GM12878 (cell line): Measurements from ENCODE around the gene CCDC107. TPM values are rescaled to one million over a fixed set of nuclear protein-coding genes. Genes with fewer than 3 reads are reported as not detected.

Source experiments
- ATAC-seq: fragments of 200-7000 bp; cut with Tn5 transposase; 3 replicates; pipeline ENCODE4 v1.9.1; 2020; ENCODE audit warnings: mild to moderate bottlenecking, moderate library complexity
- BruUV-seq: library from RNA; stranded (reverse); fragments of 400-500 nt; replicated peaks from 2 replicates; lab custom pipeline; 2021; lab: Mats Ljungman, UMichigan
- CTCF ChIA-PET: fragments of 300-600 bp; sonication (Branson Sonifier 250); formaldehyde crosslinking; extraction: SDS; loops from one replicate; lab custom pipeline; 2021; ENCODE audit warnings: inconsistent platforms; lab: Yijun Ruan, JAX
- POLR2A ChIA-PET: fragments of 350-600 bp; formaldehyde crosslinking; extraction: SDS; loops from one replicate; lab custom pipeline; 2021; ENCODE audit warnings: inconsistent platforms; lab: Charles Lee
- RAD21 ChIA-PET: fragments of 300-600 bp; sonication (Branson Sonifier 250); formaldehyde crosslinking; loops from one replicate; lab custom pipeline; 2023; ENCODE audit warnings: antibody characterized with exemption; ENCODE audit not compliant: unreplicated experiment; lab: Charles Lee
- SMC1A ChIA-PET: fragments of 300-600 bp; sonication (Branson Sonifier 250); formaldehyde crosslinking; loops from one replicate; lab custom pipeline; 2023; ENCODE audit not compliant: unreplicated experiment, uncharacterized antibody; lab: Charles Lee
- DNase-seq: peaks from one replicate; pipeline ENCODE4 v3.0.0-alpha.2; 2011; ENCODE audit warnings: low read depth, low spot score
- FAIRE-seq: peaks from 3 replicates; lab custom pipeline; 2011; peaks lifted over from hg19 to GRCh38; lab: Jason Lieb, UNC
- H2AFZ ChIP-seq: 2 replicates; pipeline ENCODE4 v1.6.0; 2011; ENCODE audit warnings: low read depth, low read length, control low read depth; ENCODE audit not compliant: control insufficient read depth
- H3K27ac ChIP-seq: 2 replicates; pipeline ENCODE4 v1.5.1; 2011; ENCODE audit warnings: control low read depth; ENCODE audit not compliant: control insufficient read depth, insufficient read depth
- H3K27me3 ChIP-seq, 2 experiments: replicated peaks in 1 of 2; 2 replicates each; pipeline versions ENCODE4 v1.6.0 to v1.6.1; 2011; ENCODE audit warnings: low read length in 1 of 2; ENCODE audit not compliant: control insufficient read depth in 2 of 2, insufficient read depth in 2 of 2
- H3K36me3 ChIP-seq, 2 experiments: 2 replicates each; pipeline ENCODE4 v1.5.1; 2011; ENCODE audit warnings: low read length in 1 of 2; ENCODE audit not compliant: control insufficient read depth in 2 of 2, insufficient read depth in 2 of 2
- H3K4me1 ChIP-seq: 2 replicates; pipeline ENCODE4 v1.6.1; 2011; ENCODE audit warnings: mild to moderate bottlenecking, low read length, moderate library complexity, mixed read lengths; ENCODE audit not compliant: control insufficient read depth, insufficient read depth
- H3K4me2 ChIP-seq: 2 replicates; pipeline ENCODE4 v1.6.0; 2011; ENCODE audit warnings: control low read depth; ENCODE audit not compliant: control insufficient read depth, insufficient read depth
- H3K4me3 ChIP-seq: fragments of 200-600 bp; sonication (generic); 2 replicates; pipeline ENCODE4 v1.5.1; 2016
- H3K79me2 ChIP-seq: 2 replicates; pipeline ENCODE4 v1.6.0; 2011; ENCODE audit warnings: low read length; ENCODE audit not compliant: control insufficient read depth, insufficient read depth
- H3K9ac ChIP-seq: 2 replicates; pipeline ENCODE4 v1.8.0; 2011; ENCODE audit warnings: low read length, control low read depth, mixed read lengths; ENCODE audit not compliant: control insufficient read depth, insufficient read depth
- H3K9me3 ChIP-seq: replicated peaks from 3 replicates; pipeline ENCODE4 v1.5.1; 2011; ENCODE audit warnings: mild to moderate bottlenecking, low read length; ENCODE audit not compliant: control insufficient read depth, insufficient read depth
- H4K20me1 ChIP-seq: 2 replicates; pipeline ENCODE4 v1.6.0; 2011; ENCODE audit not compliant: control insufficient read depth, insufficient read depth
- BHLHE40 ChIP-seq, 2 experiments: fragments of 450-650 bp in 1 of 2; IDR thresholded peaks; 2 replicates each; pipeline ENCODE4 v1.6.1; 2011 to 2017; ENCODE audit warnings: low read depth in 2 of 2, borderline replicate concordance in 1 of 2, improper control_type of control experiment in 1 of 2, low read length in 1 of 2, mild to moderate bottlenecking in 1 of 2
- ZNF622 ChIP-seq: fragments of 450-650 bp; IDR thresholded peaks from 2 replicates; pipeline ENCODE4 v1.6.1; 2017; ENCODE audit warnings: mild to moderate bottlenecking, inconsistent platforms
- WGBS: methylation state at CpG from one replicate; pipeline ENCODE4 v1.1.6; 2016; ENCODE audit warnings: low lambda C conversion rate; ENCODE audit not compliant: insufficient replicate concordance, insufficient coverage; ENCODE audit errors: missing lambda C conversion rate; 5-methylcytosine and 5-hydroxymethylcytosine counted together
- in situ Hi-C: fragments of 300-500 bp; cut with MboI; formaldehyde crosslinking; loops from 9 replicates; pipeline ENCODE4 v1.14.3; 2018; ENCODE audit warnings: mixed read lengths
- intact Hi-C: fragments of 100-400 bp; cut with micrococcal nuclease; formaldehyde crosslinking; loops from one replicate; pipeline ENCODE4 v1.14.2; 2022; ENCODE audit not compliant: unreplicated experiment
- polyA plus RNA-seq, 11 experiments: library from polyadenylated mRNA; depleted of rRNA in 4 of 11; unstranded in 6 of 11; stranded (reverse) in 5 of 11; fragments of >200 nt; fragmentation: Nextera tagmentation in 4 of 11; fragmentation: Illumina TruSeq in 1 of 11; extraction: Ambion mirVana in 4 of 11; extraction: Trizol in 1 of 11; gene quantifications; 1 replicate in 1 of 11; 2 replicates in 10 of 11; pipeline versions ENCODE4 v1.2.1 to v1.2.3, GENCODE V29; 2011 to 2016; ENCODE audit warnings: inconsistent platforms in 2 of 11, missing spikeins in 2 of 11, low read depth in 1 of 11
- total RNA-seq, 4 experiments: library from RNA; depleted of rRNA in 3 of 4; stranded (reverse); fragments of >200 nt in 3 of 4; fragmentation: Illumina TruSeq in 1 of 4; extraction: Trizol in 1 of 4; gene quantifications; 2 replicates each; pipeline versions ENCODE4 v1.2.1 to v1.2.3, GENCODE V29; 2013 to 2021

Gene CCDC107
- total and polyA plus RNA-seq, 10 of the 15 experiments (the other 5 are each of a cell fraction or from before 2014, with no cell fraction given) = 0.19 to 18.3 (median 10.6) TPM

DNA sequence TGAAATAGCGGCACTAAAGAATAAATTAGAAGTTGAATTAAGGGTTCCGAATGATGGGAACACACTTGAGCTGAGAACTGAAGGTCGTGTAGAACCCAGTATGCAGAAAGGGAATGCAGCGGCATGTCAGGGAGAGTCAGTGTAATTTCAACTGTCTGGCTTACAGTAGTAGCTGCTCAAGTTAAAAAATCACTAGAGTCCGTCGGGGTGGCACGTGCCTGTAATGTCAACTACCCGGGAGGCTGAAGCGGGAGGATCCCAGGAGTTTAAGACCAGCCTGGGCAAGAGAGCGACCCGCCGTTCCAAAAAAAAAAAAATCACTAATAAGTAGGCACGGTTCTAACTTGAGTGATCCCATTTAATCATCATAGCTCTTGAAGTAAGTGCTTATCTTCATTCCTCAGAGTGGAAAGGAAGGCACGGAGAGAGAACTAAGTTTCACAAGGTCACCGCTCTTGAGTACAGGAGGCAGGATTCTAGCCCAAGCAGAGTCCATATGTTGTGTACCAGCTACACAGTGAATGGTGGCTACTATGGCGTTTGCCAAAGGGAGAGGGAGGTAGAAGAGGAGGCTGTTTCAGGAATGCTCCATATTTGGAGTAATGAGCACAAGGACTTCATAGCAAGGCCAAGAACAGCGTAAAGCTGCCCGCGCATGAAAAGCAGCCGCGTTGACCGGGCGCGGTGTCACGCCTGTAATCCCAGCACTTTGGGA lies 1.1 kb upstream of the CCDC107 start:
- no peak for ATAC-seq
- 0 out of 2 replicates have a peak overlapping the region, but pooled peaks have one; percentile 10 for H3K9ac ChIP-seq
- intact Hi-C loops = loop anchor here (1.0 to 10.0 kb wide), 2 partner anchors 11 to 168 kb away; partner anchors contain the start of genes FAM221B and TMEM8B
- ChIA-PET CTCF (interaction anchor here (1.0 to 13.5 kb wide), 13 partner anchors 8 to 99 kb away, joined by 3 to 227 read pairs (median 9); partner anchors contain the start of genes ARHGEF39, CREB3, GBA2 and RGP1), RAD21 (interaction anchor here (0.6 to 5.2 kb wide), 14 partner anchors 9 to 99 kb away, joined by 3 to 60 read pairs (median 5); partner anchors contain the start of genes CREB3, TESK1 and TLN1), POLR2A (interaction anchor here (0.7 to 10.9 kb wide), 11 partner anchors 7 to 157 kb away, joined by 3 to 163 read pairs (median 9); partner anchors contain the start of genes ARHGEF39, CD72, CREB3 and HINT2)
- H3K36me3 ChIP-seq = peaks cover 3 to 6% of the 10 kb centered on the region in 2 experiments; a peak in 3 of 4 replicates
- H3K79me2 ChIP-seq = peaks cover 21% of the 10 kb centered on the region
- FAIRE-seq = no peak
- in situ Hi-C loops = no loop called here
- H4K20me1 ChIP-seq = no peaks in the 10 kb centered on the region
- no peaks in the 10 kb centered on the region for H3K9me3 ChIP-seq
- WGBS = 49% methylated on average over 25 of the region's 25 CpGs
- H3K27ac ChIP-seq = no peak overlapping the region; the same call in 1 of the 2 replicates
- no peaks in the 10 kb centered on the region for H3K27me3 ChIP-seq
- peaks cover 19% of the 10 kb centered on the region for H3K4me1 ChIP-seq
- BruUV-seq = no TSS peak
- H3K4me2 ChIP-seq = peak overlapping the region; percentile 67
- H3K4me3 ChIP-seq = peak overlapping the region; percentile 6; the same call in 1 of the 2 replicates
- no peak for DNase-seq
- peak overlapping the region; percentile 56 for H2AFZ ChIP-seq
- TF ChIP-seq BHLHE40 (IDR thresholded peaks at IDR 0.05; ENCODE audit: borderline replicate concordance in 1 of 2, low read depth in 2 of 2, low read length in 1 of 2) (peak in 1 of 2 experiments; percentile 35; a peak in 1 of 4 replicates), ZNF622 (no peak)
- TF ChIP-seq, all 136 proteins: peak for 1
- SMC1A ChIA-PET = interaction anchor here (1.3 to 12.5 kb wide), 6 partner anchors 10 to 158 kb away, joined by 3 to 145 read pairs (median 10); partner anchors contain the start of genes CREB3, HINT2, SIT1 and TLN1
